ENCODE data around the gene GLCCI1. TPM values are rescaled to one million over a fixed set of nuclear protein-coding genes. Genes with fewer than 3 reads are reported as not detected.

GLCCI1 gene
- total RNA-seq, 1 donor from 2014 or later, result 25.0 TPM

GRCh38 chr7:7971308-7972040, 2.9 kb downstream of the GLCCI1 start:
- Mint-ChIP-seq H3K36me3 (no peaks in the 10 kb centered on the region), H3K9me3 (no peaks in the 10 kb centered on the region), H3K27me3 (no peaks in the 10 kb centered on the region), H3K4me3 (no peak overlapping the region), H3K27ac (no peak overlapping the region), H3K4me1 (ENCODE audit: unreplicated experiment) (peaks cover 5% of the 10 kb centered on the region)
- TF ChIP-seq, protein P1, sequence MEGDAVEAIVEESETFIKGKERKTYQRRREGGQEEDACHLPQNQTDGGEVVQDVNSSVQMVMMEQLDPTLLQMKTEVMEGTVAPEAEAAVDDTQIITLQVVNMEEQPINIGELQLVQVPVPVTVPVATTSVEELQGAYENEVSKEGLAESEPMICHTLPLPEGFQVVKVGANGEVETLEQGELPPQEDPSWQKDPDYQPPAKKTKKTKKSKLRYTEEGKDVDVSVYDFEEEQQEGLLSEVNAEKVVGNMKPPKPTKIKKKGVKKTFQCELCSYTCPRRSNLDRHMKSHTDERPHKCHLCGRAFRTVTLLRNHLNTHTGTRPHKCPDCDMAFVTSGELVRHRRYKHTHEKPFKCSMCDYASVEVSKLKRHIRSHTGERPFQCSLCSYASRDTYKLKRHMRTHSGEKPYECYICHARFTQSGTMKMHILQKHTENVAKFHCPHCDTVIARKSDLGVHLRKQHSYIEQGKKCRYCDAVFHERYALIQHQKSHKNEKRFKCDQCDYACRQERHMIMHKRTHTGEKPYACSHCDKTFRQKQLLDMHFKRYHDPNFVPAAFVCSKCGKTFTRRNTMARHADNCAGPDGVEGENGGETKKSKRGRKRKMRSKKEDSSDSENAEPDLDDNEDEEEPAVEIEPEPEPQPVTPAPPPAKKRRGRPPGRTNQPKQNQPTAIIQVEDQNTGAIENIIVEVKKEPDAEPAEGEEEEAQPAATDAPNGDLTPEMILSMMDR (conservative IDR thresholded peaks at IDR 0.05), result no peak
- no peak for DNase-seq (ENCODE audit: extremely low spot score, unreplicated experiment)

- no peaks in the 10 kb centered on the region for H3K27me3 Mint-ChIP-seq
- TF ChIP-seq, protein P1 (conservative IDR thresholded peaks at IDR 0.05), result no peak
- peaks cover 5% of the 10 kb centered on the region for H3K4me1 Mint-ChIP-seq (ENCODE audit: unreplicated experiment)
- H3K4me3 Mint-ChIP-seq, result no peak overlapping the region
- H3K9me3 Mint-ChIP-seq, result no peaks in the 10 kb centered on the region
- H3K36me3 Mint-ChIP-seq, result no peaks in the 10 kb centered on the region
- DNase-seq (ENCODE audit: extremely low spot score, unreplicated experiment), result no peak
- no peak overlapping the region for H3K27ac Mint-ChIP-seq
These were observed 3.5 kb downstream of the GLCCI1 start for GRCh38 chr7:7972128-7972527.

DNA sequence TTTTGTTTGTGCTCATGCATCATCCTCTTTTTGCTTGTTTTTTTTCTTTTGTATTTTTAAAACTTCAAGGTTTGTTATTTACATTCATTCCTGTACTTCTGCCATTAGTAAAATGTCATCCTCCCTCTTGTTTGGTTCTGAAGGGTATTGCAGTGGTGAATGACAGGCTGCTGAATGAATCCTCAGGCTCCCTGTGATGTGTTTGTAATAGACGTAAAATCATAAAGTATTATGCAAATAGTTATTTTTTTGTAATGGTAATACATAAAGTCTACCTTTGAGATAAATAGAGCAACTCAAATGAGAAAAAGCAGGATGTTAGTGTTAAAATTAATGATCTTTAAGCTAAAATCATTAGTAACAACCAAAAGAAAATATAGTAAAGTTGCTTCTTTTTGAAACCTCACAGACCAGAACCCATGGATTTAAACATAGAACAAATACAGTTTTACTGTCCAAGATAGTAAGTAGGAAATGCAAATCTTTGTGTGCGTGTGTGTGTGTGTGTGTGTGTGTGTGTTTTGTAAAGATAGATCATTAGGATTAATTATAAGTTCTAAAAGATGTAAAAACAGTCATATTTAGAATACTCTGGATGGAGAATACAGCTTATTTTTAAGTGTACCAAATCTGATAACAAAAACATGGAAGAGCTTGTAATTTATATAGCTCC, 4.5 kb downstream of the GLCCI1 start:
- no peaks in the 10 kb centered on the region for H3K9me3 Mint-ChIP-seq
- H3K36me3 Mint-ChIP-seq, result no peaks in the 10 kb centered on the region
- H3K4me3 Mint-ChIP-seq, result peak overlapping the region; percentile 15
- no peak overlapping the region for H3K27ac Mint-ChIP-seq
- no peak for DNase-seq (ENCODE audit: extremely low spot score, unreplicated experiment)
- TF ChIP-seq, protein P1 (conservative IDR thresholded peaks at IDR 0.05), result no peak
- peaks cover 10% of the 10 kb centered on the region for H3K4me1 Mint-ChIP-seq (ENCODE audit: unreplicated experiment)
- H3K27me3 Mint-ChIP-seq, result no peaks in the 10 kb centered on the region

GRCh38 chr7:7976677-7977076, 8.1 kb downstream of the GLCCI1 start:
- Mint-ChIP-seq H3K27ac (no peak overlapping the region), H3K9me3 (peaks cover 4% of the 10 kb centered on the region), H3K36me3 (peaks cover 3% of the 10 kb centered on the region), H3K4me1 (ENCODE audit: unreplicated experiment) (peaks cover 6% of the 10 kb centered on the region), H3K27me3 (no peaks in the 10 kb centered on the region), H3K4me3 (no peak overlapping the region)
- no peak for DNase-seq (ENCODE audit: extremely low spot score, unreplicated experiment)
- TF ChIP-seq, protein P1 (conservative IDR thresholded peaks at IDR 0.05), result no peak

- Mint-ChIP-seq H3K4me3 (no peak overlapping the region), H3K27ac (no peak overlapping the region), H3K4me1 (ENCODE audit: unreplicated experiment) (peaks cover 6% of the 10 kb centered on the region), H3K36me3 (peaks cover 3% of the 10 kb centered on the region), H3K27me3 (no peaks in the 10 kb centered on the region), H3K9me3 (peaks cover 4% of the 10 kb centered on the region)
- TF ChIP-seq, protein P1 (conservative IDR thresholded peaks at IDR 0.05), result no peak
- DNase-seq (ENCODE audit: extremely low spot score, unreplicated experiment), result no peak
These were observed 9.2 kb downstream of the GLCCI1 start for GRCh38 chr7:7977774-7978173.
